ENCODE measurements around the gene SOCS7.

The SOCS7 gene

GRCh38 chr17:38440614-38441397 is 89.2 kb downstream of the SOCS7 start:
- no peak for DNase-seq (ENCODE audit: low read depth, low spot score)

- DNase-seq (ENCODE audit: low read depth, low spot score): no peak
Observed at GRCh38 chr17:38441429-38442061, 89.9 kb downstream of the SOCS7 start.

- no peak for DNase-seq (ENCODE audit: low read depth, low spot score)
Observed at GRCh38 chr17:38442548-38442947, 90.9 kb downstream of the SOCS7 start.

GRCh38 chr17:38443356-38444031 is 91.8 kb downstream of the SOCS7 start:
- no peak for DNase-seq (ENCODE audit: low read depth, low spot score)

- no peak for DNase-seq (ENCODE audit: low read depth, low spot score)
Observed at GRCh38 chr17:38444151-38444550, 92.5 kb downstream of the SOCS7 start.

- DNase-seq (ENCODE audit: low read depth, low spot score): no peak
Observed at GRCh38 chr17:38447502-38448085, 96.0 kb downstream of the SOCS7 start.

- no peak for DNase-seq (ENCODE audit: low read depth, low spot score)
Observed at GRCh38 chr17:38448208-38448771, 96.6 kb downstream of the SOCS7 start.

- no peak for DNase-seq (ENCODE audit: low read depth, low spot score)
Observed at GRCh38 chr17:38449364-38449763, 97.7 kb downstream of the SOCS7 start.

GRCh38 chr17:38450557-38451029 is 98.9 kb downstream of the SOCS7 start:
- no peak for DNase-seq (ENCODE audit: low read depth, low spot score)

GRCh38 chr17:38451030-38451839 is 99.6 kb downstream of the SOCS7 start:
- DNase-seq (ENCODE audit: low read depth, low spot score): no peak

- no peak for DNase-seq (ENCODE audit: low read depth, low spot score)
Observed at GRCh38 chr17:38451840-38452529, 100.3 kb downstream of the SOCS7 start.

- no peak for DNase-seq (ENCODE audit: low read depth, low spot score)
Observed at GRCh38 chr17:38452719-38453118, 101.1 kb downstream of the SOCS7 start.

GRCh38 chr17:38453951-38454421 is 102.3 kb downstream of the SOCS7 start:
- no peak for DNase-seq (ENCODE audit: low read depth, low spot score)

- DNase-seq (ENCODE audit: low read depth, low spot score): no peak
Observed at GRCh38 chr17:38454532-38454931, 102.9 kb downstream of the SOCS7 start.

Data from brain pericyte (primary cell).